Spleen (tissue), 11 donors: ENCODE results near the gene RRP7A. TPM values are rescaled to one million over a fixed set of nuclear protein-coding genes. Genes with fewer than 3 reads are reported as not detected.
A peak's percentile ranks its signal among the peaks of the same experiment; 100 is the strongest.
"Not testable (repeated sequence)": the region's sequence is repeated elsewhere in the genome, so short reads cannot be mapped to it uniquely, and the experiment has no call there.

Source experiments
- DNase-seq: peaks from one replicate; pipeline ENCODE4 v3.0.0-alpha.2; 2020
- H3K27ac ChIP-seq, 8 donors: fragments of 200-600 bp; sonication (generic) in 7 of 8; 1 replicate in 4 of 8; 2 replicates in 4 of 8; pipeline versions ENCODE4 v1.5.0 to v1.8.0; 2016 to 2021; ENCODE audit warnings: inconsistent platforms in 4 of 8, mild to moderate bottlenecking in 4 of 8, moderate library complexity in 1 of 8
- H3K27me3 ChIP-seq, 7 donors: fragments of 200-600 bp; sonication (generic) in 6 of 7; replicated peaks in 1 of 7; 1 replicate in 4 of 7; 2 replicates in 3 of 7; pipeline versions ENCODE4 v1.5.0 to v1.8.0; 2016 to 2021; ENCODE audit warnings: inconsistent platforms in 3 of 7, mild to moderate bottlenecking in 1 of 7
- H3K36me3 ChIP-seq, 6 donors: fragments of 200-600 bp; sonication (generic) in 5 of 6; 1 replicate in 4 of 6; 2 replicates in 2 of 6; pipeline versions ENCODE4 v1.5.0 to v1.8.0; 2016 to 2021; ENCODE audit warnings: inconsistent platforms in 2 of 6
- H3K4me1 ChIP-seq, 6 donors: fragments of 200-600 bp; sonication (generic) in 5 of 6; 1 replicate in 3 of 6; 2 replicates in 3 of 6; pipeline versions ENCODE4 v1.5.0 to v1.8.0; 2016 to 2021; ENCODE audit warnings: inconsistent platforms in 3 of 6
- H3K4me3 ChIP-seq, 8 donors: fragments of 200-600 bp; sonication (generic) in 7 of 8; 1 replicate in 4 of 8; 2 replicates in 4 of 8; pipeline versions ENCODE4 v1.5.0 to v1.8.0; 2016 to 2021; ENCODE audit warnings: inconsistent platforms in 4 of 8, mild to moderate bottlenecking in 4 of 8, moderate library complexity in 2 of 8
- H3K9me3 ChIP-seq, 8 donors: fragments of 200-600 bp; sonication (generic) in 7 of 8; 1 replicate in 4 of 8; 2 replicates in 4 of 8; pipeline versions ENCODE4 v1.5.0 to v1.8.0; 2016 to 2021; ENCODE audit warnings: inconsistent platforms in 4 of 8
- POLR2A ChIP-seq, 3 donors: fragments of 450-650 bp; IDR thresholded peaks; one replicate each; pipeline ENCODE4 v1.5.1; 2017; ENCODE audit warnings: antibody characterized with exemption in 3 of 3, mild to moderate bottlenecking in 1 of 3
- POLR2AphosphoS5 ChIP-seq, 3 donors: sonication (generic); formaldehyde crosslinking; IDR thresholded peaks; one replicate each; pipeline ENCODE4 v1.5.1; 2017; ENCODE audit warnings: antibody characterized with exemption in 3 of 3
- WGBS, 5 donors: extraction: QIAGEN DNeasy Blood & Tissue Kit in 3 of 5; methylation state at CpG; one replicate each; pipeline versions ENCODE4 v1.1.5 to v1.1.7; 2013 to 2018; 5-methylcytosine and 5-hydroxymethylcytosine counted together
- intact Hi-C: fragments of 100-400 bp; cut with DNase I; formaldehyde crosslinking; loops from one replicate; pipeline ENCODE4 v1.15.0; 2023; ENCODE audit warnings: low total_unique reads
- polyA plus RNA-seq, 3 donors: library from polyadenylated mRNA; stranded (reverse); fragments of 200-250 nt; gene quantifications; one replicate each; pipeline ENCODE4 v1.2.1, GENCODE V29; 2013
- total RNA-seq, 7 donors: library from RNA; depleted of rRNA in 3 of 7; stranded (reverse); fragments of >200 nt in 3 of 7; fragmentation: NEBNext Ultra II Directional in 4 of 7; extraction: Animal tissue kit (Norgen Biotek cat#: 25700) in 4 of 7; gene quantifications; one replicate each; pipeline versions ENCODE4 v1.1.0 to v1.2.1, GENCODE V29; 2016 to 2021
- TF ChIP-seq, protein P1 (sequence below), 11 experiments: fragments of 200-600 bp in 7 of 11; fragments of 450-650 bp in 4 of 11; sonication (generic) in 4 of 11; IDR thresholded peaks in 8 of 11; conservative IDR thresholded peaks in 3 of 11; 1 replicate in 7 of 11; 2 replicates in 4 of 11; pipeline versions ENCODE4 v1.4.0 to v1.8.0; 2016 to 2021; ENCODE audit warnings: antibody characterized with exemption in 11 of 11, inconsistent platforms in 4 of 11, mild to moderate bottlenecking in 1 of 11
- donor health status: healthy with polysubstance abuse.
- donor health status: DM: no; HTN: no; CAD: no; lungs with moderate emphysema.
- donor health status: DM: no; HTN: no; CAD: no.
- donor health status: Bipolar disorder and iron deficiency.
- donor health status: healthy.
- donor health status: DM: no; HTN: no; CAD: no.
- donor health status: DM: yes; HTN: yes; CAD: no.

Gene RRP7A
- total and polyA plus RNA-seq, 10 donors, result 8.9 to 47.4 (median 35.1) TPM

DNA sequence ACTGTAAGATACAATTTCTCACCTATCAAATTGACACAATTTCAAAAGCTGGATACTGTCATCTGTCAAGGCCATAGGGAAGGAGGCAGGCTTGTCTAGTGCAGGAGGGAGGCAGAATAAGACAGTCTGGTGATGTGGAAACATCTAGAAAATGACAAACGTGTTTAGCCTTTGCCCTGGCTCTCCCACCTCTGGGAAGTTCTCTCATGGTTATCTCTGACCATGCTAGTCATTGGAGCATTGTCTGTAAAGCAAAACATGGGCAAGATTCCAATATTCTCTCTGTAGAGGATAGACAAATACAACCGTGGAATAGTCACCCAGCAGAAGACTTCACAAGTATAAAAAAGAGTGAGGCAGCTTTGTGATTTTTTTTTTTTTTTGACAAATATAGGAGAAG, 25.1 kb upstream of the RRP7A start:
- intact Hi-C loops, result no loop called here
- 25 to 54% (median 40%) methylated on average over 2 of the region's 2 CpGs for WGBS, 5 donors
- H3K27ac ChIP-seq, result no peak overlapping the region
- no peak for TF ChIP-seq POLR2A (IDR thresholded peaks at IDR 0.05)
- TF ChIP-seq POLR2AphosphoS5 (IDR thresholded peaks at IDR 0.05), result no peak
- TF ChIP-seq, protein P1, sequence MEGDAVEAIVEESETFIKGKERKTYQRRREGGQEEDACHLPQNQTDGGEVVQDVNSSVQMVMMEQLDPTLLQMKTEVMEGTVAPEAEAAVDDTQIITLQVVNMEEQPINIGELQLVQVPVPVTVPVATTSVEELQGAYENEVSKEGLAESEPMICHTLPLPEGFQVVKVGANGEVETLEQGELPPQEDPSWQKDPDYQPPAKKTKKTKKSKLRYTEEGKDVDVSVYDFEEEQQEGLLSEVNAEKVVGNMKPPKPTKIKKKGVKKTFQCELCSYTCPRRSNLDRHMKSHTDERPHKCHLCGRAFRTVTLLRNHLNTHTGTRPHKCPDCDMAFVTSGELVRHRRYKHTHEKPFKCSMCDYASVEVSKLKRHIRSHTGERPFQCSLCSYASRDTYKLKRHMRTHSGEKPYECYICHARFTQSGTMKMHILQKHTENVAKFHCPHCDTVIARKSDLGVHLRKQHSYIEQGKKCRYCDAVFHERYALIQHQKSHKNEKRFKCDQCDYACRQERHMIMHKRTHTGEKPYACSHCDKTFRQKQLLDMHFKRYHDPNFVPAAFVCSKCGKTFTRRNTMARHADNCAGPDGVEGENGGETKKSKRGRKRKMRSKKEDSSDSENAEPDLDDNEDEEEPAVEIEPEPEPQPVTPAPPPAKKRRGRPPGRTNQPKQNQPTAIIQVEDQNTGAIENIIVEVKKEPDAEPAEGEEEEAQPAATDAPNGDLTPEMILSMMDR (IDR thresholded peaks at IDR 0.05 in 8 of 11, conservative IDR thresholded peaks at IDR 0.05 in 3 of 11), result no peak
- H3K4me1 ChIP-seq, result peaks cover 0 to 10% (median 0%) of the 10 kb centered on the region in 6 donors
- no peaks in the 10 kb centered on the region for H3K9me3 ChIP-seq
- H3K4me3 ChIP-seq, result no peak overlapping the region
- H3K27me3 ChIP-seq, result no peaks in the 10 kb centered on the region
- no peak for DNase-seq
- no peaks in the 10 kb centered on the region for H3K36me3 ChIP-seq

DNA sequence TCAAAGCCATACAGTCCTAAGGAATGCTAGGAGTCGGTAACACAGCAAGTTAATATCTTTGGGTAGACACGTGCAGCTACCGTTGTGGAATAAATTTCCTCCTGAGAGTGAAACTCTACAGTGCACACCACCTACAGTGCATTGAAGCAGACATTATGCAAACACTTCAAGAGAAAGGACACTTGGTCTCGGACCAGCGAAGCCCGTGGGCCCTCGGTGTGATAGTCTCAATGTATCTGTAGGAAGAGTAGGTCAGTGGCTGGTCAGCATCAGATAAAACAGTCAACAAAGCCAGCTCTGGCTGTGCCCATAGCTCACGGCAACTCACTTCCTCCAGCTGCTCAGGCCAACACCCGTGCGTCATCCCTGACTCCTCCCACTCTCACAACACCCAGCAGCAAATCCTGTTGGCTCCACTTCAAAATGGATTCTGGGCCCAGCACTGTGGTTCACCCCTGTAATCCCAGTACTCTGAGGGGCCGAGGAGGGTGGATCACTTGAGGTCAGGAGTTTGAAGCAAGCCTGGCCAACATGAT, 19.7 kb upstream of the RRP7A start:
- intact Hi-C loops, H3K4me3 ChIP-seq, H3K36me3 ChIP-seq, DNase-seq, H3K27me3 ChIP-seq, H3K9me3 ChIP-seq: not testable (repeated sequence)
- peak overlapping the region in 5 of 8 donors; percentile 59 to 81 (median 73) for H3K27ac ChIP-seq
- TF ChIP-seq POLR2AphosphoS5 (IDR thresholded peaks at IDR 0.05), result peak in 2 of 3 donors; percentile 14 to 28
- 28 to 56% (median 40%) methylated on average over 7 to 10 of the region's 11 CpGs; no CpG with 5 or more reads in 1 of the 5 donors for WGBS, 5 donors
- peaks cover 0 to 38% (median 16%) of the 10 kb centered on the region in 6 donors for H3K4me1 ChIP-seq

DNA sequence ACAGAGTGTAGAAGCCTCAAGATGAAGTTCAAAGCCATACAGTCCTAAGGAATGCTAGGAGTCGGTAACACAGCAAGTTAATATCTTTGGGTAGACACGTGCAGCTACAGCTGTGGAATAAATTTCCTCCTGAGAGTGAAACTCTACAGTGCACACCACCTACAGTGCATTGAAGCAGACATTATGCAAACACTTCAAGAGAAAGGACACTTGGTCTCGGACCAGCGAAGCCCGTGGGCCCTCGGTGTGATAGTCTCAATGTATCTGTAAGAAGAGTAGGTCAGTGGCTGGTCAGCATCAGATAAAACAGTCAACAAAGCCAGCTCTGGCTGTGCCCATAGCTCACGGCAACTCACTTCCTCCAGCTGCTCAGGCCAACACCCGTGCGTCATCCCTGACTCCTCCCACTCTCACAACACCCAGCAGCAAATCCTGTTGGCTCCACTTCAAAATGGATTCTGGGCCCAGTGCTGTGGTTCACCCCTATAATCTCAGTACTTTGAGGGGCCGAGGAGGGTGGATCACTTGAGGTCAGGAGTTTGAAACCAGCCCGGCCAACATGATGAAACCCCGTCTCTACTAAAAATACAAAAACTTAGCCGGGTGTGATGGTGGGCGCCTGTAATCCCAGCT, 17.7 kb upstream of the RRP7A start:
- peak overlapping the region in 6 of 8 donors; percentile 11 to 81 (median 60) for H3K27ac ChIP-seq
- H3K9me3 ChIP-seq, intact Hi-C loops: not testable (repeated sequence)

DNA sequence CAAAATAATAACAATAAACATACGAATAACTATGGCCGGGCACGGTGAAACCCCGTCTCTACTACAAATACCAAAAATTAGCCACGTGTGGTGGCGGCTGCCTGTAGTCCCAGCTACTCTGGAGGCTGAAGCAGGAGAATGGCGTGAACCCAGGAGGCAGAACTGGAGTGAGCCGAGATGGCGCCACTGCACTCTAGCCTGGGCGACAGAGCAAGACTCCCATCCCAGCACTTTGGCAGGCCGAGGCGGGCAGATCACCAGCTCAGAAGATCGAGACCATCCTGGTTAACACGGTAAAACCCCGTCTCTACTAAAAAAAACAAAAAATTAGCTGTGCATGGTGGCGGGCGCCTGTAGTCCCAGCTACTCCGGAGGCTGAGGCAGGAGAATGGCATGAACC, 17.0 kb upstream of the RRP7A start:
- H3K9me3 ChIP-seq, H3K36me3 ChIP-seq, H3K4me3 ChIP-seq, DNase-seq, H3K27me3 ChIP-seq, intact Hi-C loops: not testable (repeated sequence)
- peaks cover 0 to 58% (median 27%) of the 10 kb centered on the region in 6 donors for H3K4me1 ChIP-seq
- WGBS, 5 donors, result 73 to 90% (median 86%) methylated on average over 17 to 18 of the region's 18 CpGs
- H3K27ac ChIP-seq, result peak overlapping the region in 6 of 8 donors; percentile 11 to 81 (median 60)

More for the DNA sequence above, 17.7 kb upstream of the RRP7A start:
- H3K36me3 ChIP-seq, DNase-seq, H3K4me3 ChIP-seq, H3K27me3 ChIP-seq: not testable (repeated sequence)
- 55 to 70% (median 56%) methylated on average over 7 to 13 of the region's 14 CpGs for WGBS, 5 donors
- H3K4me1 ChIP-seq, result peaks cover 0 to 58% (median 25%) of the 10 kb centered on the region in 6 donors

DNA sequence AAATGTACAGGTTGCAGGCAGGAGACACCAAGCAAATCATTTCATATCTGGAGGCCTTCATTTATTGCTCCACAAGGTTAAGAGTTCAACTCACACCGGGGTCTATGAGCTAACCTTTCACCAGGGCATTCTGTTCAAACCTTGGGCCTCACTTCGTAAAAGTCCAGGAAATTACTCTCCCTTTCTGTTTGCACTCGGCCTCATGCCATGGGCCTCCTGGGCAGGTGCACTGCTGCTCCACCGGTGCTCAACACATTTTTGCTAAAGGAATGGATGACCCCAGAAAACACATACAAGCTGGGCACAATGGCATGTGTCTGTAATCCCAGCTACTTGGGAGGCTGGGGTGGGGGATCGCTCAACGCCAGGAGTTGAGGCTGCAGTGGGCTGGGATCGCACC, 16.6 kb upstream of the RRP7A start:
- intact Hi-C loops, result no loop called here
- WGBS, 5 donors, result 88 to 92% (median 89%) methylated on average over 7 of the region's 7 CpGs
- Histone ChIP-seq H3K27me3 (no peaks in the 10 kb centered on the region), H3K4me3 (no peak overlapping the region), H3K9me3 (no peaks in the 10 kb centered on the region), H3K27ac (peak overlapping the region in 2 of 8 donors; percentile 61 to 81), H3K36me3 (no peaks in the 10 kb centered on the region), H3K4me1 (peaks cover 0 to 58% (median 27%) of the 10 kb centered on the region in 6 donors)
- TF ChIP-seq POLR2AphosphoS5 (IDR thresholded peaks at IDR 0.05) (no peak), POLR2A (IDR thresholded peaks at IDR 0.05) (no peak)
- TF ChIP-seq, protein P1 (IDR thresholded peaks at IDR 0.05 in 8 of 11, conservative IDR thresholded peaks at IDR 0.05 in 3 of 11), result no peak
- DNase-seq, result no peak

DNA sequence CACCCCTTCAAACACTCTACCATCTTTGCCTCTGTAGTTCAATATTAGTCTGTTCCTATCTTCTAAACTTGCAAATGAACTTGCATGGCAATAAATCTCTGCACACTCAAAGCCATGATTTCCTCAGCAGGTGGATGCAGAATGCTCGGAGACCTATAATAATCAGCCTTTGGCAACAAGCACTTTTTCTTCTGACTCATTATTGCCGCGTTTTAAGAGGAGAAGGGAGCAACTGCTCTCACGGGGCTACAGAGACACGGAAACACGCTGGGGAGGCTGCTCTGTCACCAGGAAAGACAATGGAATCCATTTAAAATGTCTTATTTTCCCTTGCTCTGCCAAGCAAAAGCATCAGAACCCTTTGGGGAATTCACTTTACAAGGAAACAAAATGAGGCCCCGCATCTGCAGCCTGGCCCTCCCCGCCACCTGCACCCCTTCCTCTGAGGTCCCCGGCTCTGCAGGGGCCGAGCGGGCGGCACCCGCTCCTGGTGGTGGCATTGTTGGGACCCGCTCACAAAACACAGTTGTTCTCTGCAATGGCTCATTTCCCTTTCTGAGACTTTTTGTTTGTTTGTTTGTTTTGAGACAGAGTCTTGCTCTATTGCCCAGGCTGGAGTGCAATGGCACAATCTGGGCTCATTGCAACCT, 15.6 kb upstream of the RRP7A start:
- WGBS, 5 donors, result 83 to 100% (median 96%) methylated on average over 1 to 4 of the region's 14 CpGs
- H3K27me3 ChIP-seq, H3K4me3 ChIP-seq, H3K27ac ChIP-seq, H3K9me3 ChIP-seq, H3K36me3 ChIP-seq, intact Hi-C loops, DNase-seq: not testable (repeated sequence)
- peaks cover 0 to 58% (median 27%) of the 10 kb centered on the region in 6 donors for H3K4me1 ChIP-seq
